T-helper 1 cell treated with Interleukin-12 subunit alpha and Interleukin-12 subunit beta and Interleukin-4 antibody, amounts not matched to agents 30 μg/mL and 1 μg/mL, for 36 hours (primary cell): ENCODE results near the gene WAC.
A peak's percentile ranks its signal among the peaks of the same experiment; 100 is the strongest.

Experiments
- H3K27ac Mint-ChIP-seq: one replicate; pipeline ENCODE4 v1.8.0; 2021; ENCODE audit warnings: mild to moderate bottlenecking, mixed read lengths
- H3K27me3 Mint-ChIP-seq: one replicate; pipeline ENCODE4 v1.8.0; 2021; ENCODE audit warnings: low read depth, mixed read lengths
- H3K36me3 Mint-ChIP-seq: one replicate; pipeline ENCODE4 v1.8.0; 2021; ENCODE audit warnings: low read depth, mixed read lengths
- H3K4me1 Mint-ChIP-seq: one replicate; pipeline ENCODE4 v1.8.0; 2021; ENCODE audit warnings: low read depth, mixed read lengths
- H3K4me3 Mint-ChIP-seq: one replicate; pipeline ENCODE4 v1.8.0; 2021; ENCODE audit warnings: mild to moderate bottlenecking, moderate library complexity, mixed read lengths
- H3K9me3 Mint-ChIP-seq: one replicate; pipeline ENCODE4 v1.8.0; 2021; ENCODE audit warnings: mixed read lengths

Gene WAC

DNA sequence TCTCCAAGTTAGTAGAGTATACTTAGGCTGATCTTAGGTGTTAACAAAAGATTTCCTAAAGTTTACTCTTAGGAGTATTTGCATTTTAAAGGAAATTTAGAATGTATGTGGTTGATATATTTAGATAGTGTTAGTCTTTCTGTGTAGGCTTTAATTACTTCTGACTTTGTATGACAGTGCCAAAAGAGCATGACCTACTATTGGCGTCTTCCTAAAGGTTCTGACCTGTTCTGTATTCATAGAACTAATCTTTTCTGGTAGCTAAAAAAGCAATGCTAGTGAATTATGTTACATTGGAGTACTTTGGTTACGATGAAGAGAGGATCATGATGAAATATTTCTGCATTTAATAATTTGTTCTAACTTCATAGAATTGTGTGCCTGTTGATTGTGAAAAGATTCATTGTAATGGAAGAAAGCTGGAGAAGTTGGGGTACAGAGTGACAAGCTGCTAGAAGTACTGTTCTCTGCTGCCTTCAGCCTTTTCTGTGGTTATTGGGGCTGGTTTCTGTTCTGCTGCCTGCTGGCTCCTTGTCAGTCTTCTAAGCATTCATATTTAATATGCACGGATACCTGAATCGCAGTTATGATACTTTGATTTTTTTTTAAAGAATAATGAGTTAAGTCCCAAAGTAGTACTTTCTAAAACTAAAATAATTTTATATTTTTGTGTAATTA lies 13.2 kb downstream of the WAC start:
- Mint-ChIP-seq H3K4me3 (no peak overlapping the region), H3K36me3 (peaks cover 37% of the 10 kb centered on the region), H3K9me3 (no peaks in the 10 kb centered on the region), H3K4me1 (peaks cover 43% of the 10 kb centered on the region), H3K27ac (peak overlapping the region; percentile 23), H3K27me3 (no peaks in the 10 kb centered on the region)

DNA sequence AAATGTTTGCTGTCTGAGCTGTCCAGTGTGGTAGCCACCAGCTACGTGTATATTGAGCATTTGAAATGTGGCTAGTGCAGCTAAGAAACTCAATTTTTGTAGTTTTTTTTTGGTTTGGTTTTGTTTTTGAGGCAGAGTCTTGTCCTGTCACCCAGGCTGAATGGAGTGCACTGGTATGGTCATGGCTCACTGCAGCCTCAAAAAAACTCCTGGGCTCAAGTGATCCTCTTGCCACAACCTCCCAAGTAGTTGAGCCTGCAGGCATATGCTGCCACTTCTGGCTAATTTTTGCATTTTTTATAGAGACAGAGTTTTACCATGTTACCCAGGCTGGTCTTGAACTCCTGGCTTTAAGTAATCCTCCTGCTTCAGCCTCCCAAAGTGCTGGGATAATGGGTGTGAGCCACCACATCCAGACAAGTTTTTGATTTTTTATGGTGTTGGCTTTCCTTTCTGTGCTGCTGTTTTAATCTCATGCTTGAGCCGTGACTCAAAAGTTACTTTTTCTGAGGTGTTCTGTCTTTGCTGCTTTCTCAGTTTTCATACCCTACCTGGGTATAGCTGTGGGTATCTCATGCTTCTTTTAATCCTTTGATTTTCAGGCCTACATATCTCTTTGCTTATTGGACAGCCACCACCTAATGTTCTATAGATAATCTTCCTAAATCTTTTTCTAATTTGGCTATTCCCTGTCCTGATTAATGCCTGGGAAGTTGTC lies 16.0 kb downstream of the WAC start:
- Mint-ChIP-seq H3K4me1 (peaks cover 46% of the 10 kb centered on the region), H3K36me3 (peaks cover 31% of the 10 kb centered on the region), H3K27ac (no peak overlapping the region), H3K4me3 (no peak overlapping the region), H3K27me3 (no peaks in the 10 kb centered on the region), H3K9me3 (no peaks in the 10 kb centered on the region)

- peaks cover 45% of the 10 kb centered on the region for H3K4me1 Mint-ChIP-seq
- no peaks in the 10 kb centered on the region for H3K27me3 Mint-ChIP-seq
- no peak overlapping the region for H3K4me3 Mint-ChIP-seq
- H3K9me3 Mint-ChIP-seq = no peaks in the 10 kb centered on the region
- H3K36me3 Mint-ChIP-seq = peaks cover 44% of the 10 kb centered on the region
- no peak overlapping the region for H3K27ac Mint-ChIP-seq
Measured at GRCh38 chr10:28551086-28551485, 18.2 kb downstream of the WAC start.

DNA sequence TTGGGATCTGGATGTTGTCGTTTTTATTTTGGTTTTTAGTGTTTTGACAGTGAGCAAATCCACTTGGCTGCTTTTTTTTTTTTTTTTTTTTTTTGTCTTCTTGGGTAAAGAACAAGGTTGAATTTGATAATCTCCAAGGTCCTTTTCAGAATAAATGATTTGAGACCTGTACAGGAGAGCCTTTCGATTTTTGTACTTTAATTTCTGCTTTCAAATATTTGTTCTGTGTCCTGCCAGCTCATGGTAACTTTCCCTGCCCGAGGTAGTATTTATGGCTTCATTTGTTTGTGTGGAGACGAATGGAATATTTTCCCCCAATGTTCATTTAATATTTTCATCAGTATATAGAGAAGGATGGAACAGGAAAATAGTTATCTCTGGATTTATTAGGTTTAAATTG lies 19.9 kb downstream of the WAC start:
- Mint-ChIP-seq H3K36me3 (peaks cover 46% of the 10 kb centered on the region), H3K9me3 (no peaks in the 10 kb centered on the region), H3K4me1 (peaks cover 44% of the 10 kb centered on the region), H3K4me3 (no peak overlapping the region), H3K27ac (no peak overlapping the region), H3K27me3 (no peaks in the 10 kb centered on the region)

- peaks cover 45% of the 10 kb centered on the region for H3K36me3 Mint-ChIP-seq
- H3K4me1 Mint-ChIP-seq = peaks cover 42% of the 10 kb centered on the region
- H3K4me3 Mint-ChIP-seq = no peak overlapping the region
- H3K27me3 Mint-ChIP-seq = no peaks in the 10 kb centered on the region
- no peaks in the 10 kb centered on the region for H3K9me3 Mint-ChIP-seq
- no peak overlapping the region for H3K27ac Mint-ChIP-seq
Measured at GRCh38 chr10:28554009-28554408, 21.1 kb downstream of the WAC start.

- Mint-ChIP-seq H3K27me3 (no peaks in the 10 kb centered on the region), H3K9me3 (no peaks in the 10 kb centered on the region), H3K36me3 (peaks cover 45% of the 10 kb centered on the region), H3K4me3 (no peak overlapping the region), H3K27ac (no peak overlapping the region), H3K4me1 (peaks cover 43% of the 10 kb centered on the region)
Measured at GRCh38 chr10:28554952-28555351, 22.0 kb downstream of the WAC start.

- Mint-ChIP-seq H3K27me3 (no peaks in the 10 kb centered on the region), H3K9me3 (no peaks in the 10 kb centered on the region), H3K4me3 (no peak overlapping the region), H3K27ac (no peak overlapping the region), H3K36me3 (peaks cover 44% of the 10 kb centered on the region), H3K4me1 (peaks cover 42% of the 10 kb centered on the region)
Measured at GRCh38 chr10:28555358-28555757, 22.4 kb downstream of the WAC start.

DNA sequence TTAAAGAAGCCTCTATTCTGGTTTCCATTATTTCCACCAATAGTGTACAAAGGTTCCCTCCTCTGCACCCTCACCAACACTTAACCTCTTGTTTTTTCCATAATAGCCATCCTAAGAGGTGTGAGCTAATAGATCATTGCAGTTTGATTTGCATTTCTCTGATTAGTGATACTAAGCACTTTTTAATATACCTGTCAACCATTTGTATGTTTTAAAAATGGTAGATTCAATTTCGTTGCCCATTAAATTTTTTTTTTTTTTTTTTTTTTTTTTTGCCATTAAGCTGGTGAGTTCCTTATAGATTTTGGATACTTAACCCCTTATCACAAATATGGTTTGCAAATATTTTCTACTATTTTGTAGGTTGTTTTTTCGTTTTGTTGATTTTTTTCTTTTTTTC lies 23.2 kb downstream of the WAC start:
- no peaks in the 10 kb centered on the region for H3K27me3 Mint-ChIP-seq
- peaks cover 39% of the 10 kb centered on the region for H3K4me1 Mint-ChIP-seq
- H3K27ac Mint-ChIP-seq = no peak overlapping the region
- no peak overlapping the region for H3K4me3 Mint-ChIP-seq
- H3K9me3 Mint-ChIP-seq = no peaks in the 10 kb centered on the region
- H3K36me3 Mint-ChIP-seq = peaks cover 48% of the 10 kb centered on the region

GRCh38 chr10:28558186-28558585 lies 25.3 kb downstream of the WAC start:
- Mint-ChIP-seq H3K9me3 (no peaks in the 10 kb centered on the region), H3K4me3 (no peak overlapping the region), H3K36me3 (peaks cover 46% of the 10 kb centered on the region)

DNA sequence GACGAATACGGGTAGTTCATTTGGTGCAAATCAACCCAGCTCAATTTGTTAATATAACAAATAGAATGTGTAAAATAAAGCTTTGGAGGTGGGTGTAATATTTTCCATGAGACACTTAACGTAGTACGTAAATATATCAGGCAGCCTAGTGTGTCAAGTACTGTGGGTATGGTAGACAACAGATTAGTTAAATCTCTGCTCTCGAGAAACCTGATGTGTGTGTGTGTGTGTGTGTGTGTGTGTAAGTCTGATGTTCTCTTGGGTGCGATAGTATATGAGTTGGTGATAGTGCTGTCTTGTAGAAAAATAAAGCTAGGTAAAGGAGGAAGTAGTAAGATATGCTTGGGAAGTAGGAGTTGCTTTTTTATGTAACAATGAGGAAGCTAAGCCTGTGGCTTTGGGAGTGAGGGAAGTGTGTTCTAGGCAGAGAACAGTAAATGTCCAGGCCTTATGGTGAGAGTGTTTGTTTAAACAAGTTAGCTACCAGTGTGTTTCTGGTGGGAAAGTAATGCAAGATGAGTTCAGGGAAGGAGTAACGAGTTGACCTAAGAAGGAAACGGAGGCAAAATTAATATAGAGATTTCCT lies 26.1 kb downstream of the WAC start:
- Mint-ChIP-seq H3K27me3 (no peaks in the 10 kb centered on the region), H3K4me3 (no peak overlapping the region), H3K36me3 (peaks cover 47% of the 10 kb centered on the region), H3K9me3 (no peaks in the 10 kb centered on the region), H3K4me1 (peaks cover 26% of the 10 kb centered on the region), H3K27ac (no peak overlapping the region)

More at GRCh38 chr10:28558186-28558585, 25.3 kb downstream of the WAC start:
- H3K27me3 Mint-ChIP-seq = no peaks in the 10 kb centered on the region
- no peak overlapping the region for H3K27ac Mint-ChIP-seq
- peaks cover 27% of the 10 kb centered on the region for H3K4me1 Mint-ChIP-seq

GRCh38 chr10:28559618-28560017 lies 26.7 kb downstream of the WAC start:
- Mint-ChIP-seq H3K36me3 (peaks cover 45% of the 10 kb centered on the region), H3K27me3 (no peaks in the 10 kb centered on the region), H3K4me1 (peaks cover 29% of the 10 kb centered on the region), H3K4me3 (no peak overlapping the region), H3K9me3 (no peaks in the 10 kb centered on the region), H3K27ac (no peak overlapping the region)

GRCh38 chr10:28560617-28561016 lies 27.7 kb downstream of the WAC start:
- H3K9me3 Mint-ChIP-seq = no peaks in the 10 kb centered on the region
- H3K4me1 Mint-ChIP-seq = peaks cover 26% of the 10 kb centered on the region
- H3K4me3 Mint-ChIP-seq = no peak overlapping the region
- no peaks in the 10 kb centered on the region for H3K27me3 Mint-ChIP-seq
- H3K27ac Mint-ChIP-seq = no peak overlapping the region
- peaks cover 37% of the 10 kb centered on the region for H3K36me3 Mint-ChIP-seq

DNA sequence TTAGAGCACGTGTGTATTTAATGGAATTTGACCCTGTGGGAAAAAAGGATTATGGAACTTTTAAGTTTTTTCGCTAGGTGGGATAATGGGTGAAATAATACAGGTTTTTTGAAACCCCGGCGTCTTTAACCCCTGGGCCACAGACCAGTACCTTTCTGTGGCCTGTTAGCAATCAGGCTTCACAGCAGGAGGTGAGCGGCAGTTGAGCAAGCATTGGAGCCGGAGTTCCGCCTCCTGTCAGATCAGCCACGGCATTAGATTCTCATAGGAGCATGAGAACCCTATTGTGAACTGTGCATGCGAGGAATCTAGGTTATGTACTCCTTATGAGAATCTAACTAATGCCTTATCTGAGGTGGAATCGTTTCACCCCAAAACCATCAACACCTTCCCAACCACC lies 28.6 kb downstream of the WAC start:
- H3K4me1 Mint-ChIP-seq = peaks cover 32% of the 10 kb centered on the region
- no peak overlapping the region for H3K27ac Mint-ChIP-seq
- H3K36me3 Mint-ChIP-seq = peaks cover 37% of the 10 kb centered on the region
- H3K9me3 Mint-ChIP-seq = no peaks in the 10 kb centered on the region
- no peak overlapping the region for H3K4me3 Mint-ChIP-seq
- no peaks in the 10 kb centered on the region for H3K27me3 Mint-ChIP-seq

DNA sequence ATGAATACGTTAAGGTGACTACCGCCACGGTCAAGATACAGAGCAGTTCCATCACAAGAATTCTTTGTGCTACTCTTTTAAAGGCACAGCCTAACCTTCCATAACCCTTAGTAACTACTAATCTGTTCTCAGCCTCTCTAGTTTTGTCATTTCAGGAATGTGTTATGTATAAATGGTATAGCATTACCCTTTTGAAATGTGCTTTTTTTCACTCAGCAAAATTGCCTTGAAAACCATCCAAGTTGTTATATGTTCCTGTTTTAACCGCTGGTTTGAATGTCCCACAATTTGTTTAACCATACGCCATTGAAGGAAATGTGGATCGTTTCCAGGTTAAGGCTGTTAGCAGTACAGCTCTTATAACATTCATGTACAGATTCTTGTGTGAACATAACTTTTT lies 32.0 kb downstream of the WAC start:
- no peaks in the 10 kb centered on the region for H3K27me3 Mint-ChIP-seq
- H3K27ac Mint-ChIP-seq = no peak overlapping the region
- no peak overlapping the region for H3K4me3 Mint-ChIP-seq
- peaks cover 33% of the 10 kb centered on the region for H3K36me3 Mint-ChIP-seq
- H3K9me3 Mint-ChIP-seq = no peaks in the 10 kb centered on the region
- H3K4me1 Mint-ChIP-seq = peaks cover 37% of the 10 kb centered on the region

GRCh38 chr10:28566458-28567015 lies 33.6 kb downstream of the WAC start:
- Mint-ChIP-seq H3K4me1 (peaks cover 37% of the 10 kb centered on the region), H3K4me3 (no peak overlapping the region), H3K27me3 (no peaks in the 10 kb centered on the region), H3K27ac (no peak overlapping the region), H3K36me3 (peaks cover 29% of the 10 kb centered on the region), H3K9me3 (no peaks in the 10 kb centered on the region)
